Loucy (cell line): ENCODE data around the gene CDH13.

Source experiments
- H2AFZ ChIP-seq: fragments of 200-600 bp; sonication (generic); 2 replicates; pipeline ENCODE4 v1.6.0; 2016; ENCODE audit warnings: antibody characterized with exemption, mild to moderate bottlenecking, low read length, moderate library complexity
- H3F3A ChIP-seq: fragments of 200-600 bp; 2 replicates; pipeline ENCODE4 v1.6.0; 2016; ENCODE audit warnings: antibody characterized with exemption, low read depth, mild to moderate bottlenecking
- H3K27me3 ChIP-seq: fragments of 200-600 bp; sonication (generic); 2 replicates; pipeline ENCODE4 v1.6.1; 2014; ENCODE audit warnings: low read length, mild to moderate bottlenecking; ENCODE audit not compliant: insufficient read depth, poor library complexity, severe bottlenecking
- H3K36me3 ChIP-seq: fragments of 200-600 bp; sonication (generic); 2 replicates; pipeline ENCODE4 v1.6.1; 2016; ENCODE audit warnings: low read length; ENCODE audit not compliant: insufficient read depth
- H3K4me1 ChIP-seq: fragments of 200-600 bp; sonication (generic); 2 replicates; pipeline ENCODE4 v1.5.1; 2014; ENCODE audit warnings: low read length, mild to moderate bottlenecking; ENCODE audit not compliant: insufficient read depth, poor library complexity, severe bottlenecking
- H3K4me2 ChIP-seq: fragments of 200-600 bp; sonication (generic); 2 replicates; pipeline ENCODE4 v1.6.0; 2014; ENCODE audit warnings: antibody characterized with exemption, low read length, low read depth, mild to moderate bottlenecking; ENCODE audit not compliant: poor library complexity, severe bottlenecking
- H3K4me3 ChIP-seq: fragments of 200-600 bp; sonication (generic); 2 replicates; pipeline ENCODE4 v1.5.1; 2014; ENCODE audit warnings: low read length, mild to moderate bottlenecking, mixed read lengths; ENCODE audit not compliant: poor library complexity, severe bottlenecking
- H3K79me2 ChIP-seq: fragments of 200-600 bp; sonication (generic); 2 replicates; pipeline ENCODE4 v1.6.1; 2014; ENCODE audit warnings: low read length; ENCODE audit not compliant: insufficient read depth
- H3K9ac ChIP-seq: fragments of 200-600 bp; sonication (generic); 2 replicates; pipeline ENCODE4 v1.6.0; 2014; ENCODE audit warnings: mild to moderate bottlenecking, low read depth, low read length, moderate library complexity; ENCODE audit not compliant: poor library complexity, severe bottlenecking
- H3K9me2 ChIP-seq: fragments of 200-600 bp; sonication (generic); replicated peaks from 2 replicates; pipeline ENCODE4 v1.6.1; 2016; ENCODE audit warnings: low read depth, low read length, mixed read lengths
- H3K9me3 ChIP-seq: fragments of 200-600 bp; sonication (generic); 2 replicates; pipeline ENCODE4 v1.6.1; 2014; ENCODE audit warnings: mild to moderate bottlenecking, antibody characterized with exemption, low read length, low read depth; ENCODE audit not compliant: insufficient read depth
- H4K20me1 ChIP-seq: fragments of 200-600 bp; sonication (generic); 2 replicates; pipeline ENCODE4 v1.6.0; 2014; ENCODE audit warnings: antibody characterized with exemption, low read length, mild to moderate bottlenecking; ENCODE audit not compliant: insufficient read depth, poor library complexity, severe bottlenecking
- EZH2phosphoT487 ChIP-seq: fragments of 200-600 bp; IDR thresholded peaks from 2 replicates; pipeline ENCODE4 v1.6.1; 2018; ENCODE audit warnings: antibody characterized with exemption, mild to moderate bottlenecking, moderate library complexity, borderline replicate concordance
- TF ChIP-seq, protein P1 (sequence below): fragments of 200-600 bp; sonication (generic); conservative IDR thresholded peaks from 2 replicates; pipeline ENCODE4 v1.5.1; 2014; ENCODE audit warnings: mild to moderate bottlenecking, antibody characterized with exemption, low read length

The CDH13 gene

DNA sequence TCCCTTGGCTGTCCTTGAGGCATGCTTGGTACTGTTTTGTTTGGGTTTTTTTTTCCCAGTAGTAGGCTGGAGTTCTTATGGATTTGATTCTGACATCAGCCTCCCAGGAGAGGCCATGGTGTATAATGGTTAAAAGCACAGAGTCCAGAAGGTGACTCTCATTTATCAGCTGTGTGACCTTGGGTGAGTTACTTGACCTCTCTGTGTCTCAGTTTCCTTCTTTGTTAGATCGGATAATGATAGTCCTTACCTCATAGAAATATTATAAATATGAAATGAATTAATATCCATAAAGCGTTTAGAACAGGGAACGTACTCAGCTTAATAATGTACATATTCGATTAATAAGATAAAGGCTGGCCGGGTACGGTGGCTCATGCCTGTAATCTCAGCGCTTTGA lies 810.3 kb downstream of the CDH13 start:
- Histone ChIP-seq H3K36me3 (no peaks in the 10 kb centered on the region), H3K4me2 (no peak overlapping the region), H3K79me2 (no peaks in the 10 kb centered on the region), H3K9me3 (no peaks in the 10 kb centered on the region), H3K9ac (no peak overlapping the region), H4K20me1 (no peaks in the 10 kb centered on the region), H3F3A (no peaks in the 10 kb centered on the region), H3K9me2 (no peaks in the 10 kb centered on the region), H3K27me3 (no peaks in the 10 kb centered on the region), H3K4me1 (no peaks in the 10 kb centered on the region), H2AFZ (no peak overlapping the region), H3K4me3 (no peak overlapping the region)
- TF ChIP-seq, protein P1, sequence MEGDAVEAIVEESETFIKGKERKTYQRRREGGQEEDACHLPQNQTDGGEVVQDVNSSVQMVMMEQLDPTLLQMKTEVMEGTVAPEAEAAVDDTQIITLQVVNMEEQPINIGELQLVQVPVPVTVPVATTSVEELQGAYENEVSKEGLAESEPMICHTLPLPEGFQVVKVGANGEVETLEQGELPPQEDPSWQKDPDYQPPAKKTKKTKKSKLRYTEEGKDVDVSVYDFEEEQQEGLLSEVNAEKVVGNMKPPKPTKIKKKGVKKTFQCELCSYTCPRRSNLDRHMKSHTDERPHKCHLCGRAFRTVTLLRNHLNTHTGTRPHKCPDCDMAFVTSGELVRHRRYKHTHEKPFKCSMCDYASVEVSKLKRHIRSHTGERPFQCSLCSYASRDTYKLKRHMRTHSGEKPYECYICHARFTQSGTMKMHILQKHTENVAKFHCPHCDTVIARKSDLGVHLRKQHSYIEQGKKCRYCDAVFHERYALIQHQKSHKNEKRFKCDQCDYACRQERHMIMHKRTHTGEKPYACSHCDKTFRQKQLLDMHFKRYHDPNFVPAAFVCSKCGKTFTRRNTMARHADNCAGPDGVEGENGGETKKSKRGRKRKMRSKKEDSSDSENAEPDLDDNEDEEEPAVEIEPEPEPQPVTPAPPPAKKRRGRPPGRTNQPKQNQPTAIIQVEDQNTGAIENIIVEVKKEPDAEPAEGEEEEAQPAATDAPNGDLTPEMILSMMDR: no peak
- no peak for TF ChIP-seq EZH2phosphoT487

DNA sequence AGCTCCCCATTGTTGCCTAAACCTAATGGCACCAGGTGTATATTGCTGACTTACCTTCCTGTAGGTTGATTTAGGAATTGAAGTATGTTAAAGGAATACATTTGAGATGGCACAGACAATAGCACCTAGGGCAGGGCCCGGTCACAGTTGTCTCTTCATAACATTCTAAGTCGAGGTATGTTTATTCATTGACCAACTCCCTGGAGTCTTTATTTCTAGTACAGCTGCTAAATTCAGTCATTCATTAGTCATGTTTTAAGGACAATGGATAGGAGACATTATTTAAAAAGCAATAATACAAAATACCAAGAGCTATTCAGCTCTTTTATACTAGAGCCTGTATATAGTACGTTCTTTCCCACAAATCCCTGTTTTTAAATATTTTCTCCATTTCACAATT lies 811.6 kb downstream of the CDH13 start:
- H3F3A ChIP-seq: no peaks in the 10 kb centered on the region
- no peaks in the 10 kb centered on the region for H3K9me3 ChIP-seq
- no peak overlapping the region for H3K4me3 ChIP-seq
- no peak overlapping the region for H3K4me2 ChIP-seq
- no peaks in the 10 kb centered on the region for H3K36me3 ChIP-seq
- no peaks in the 10 kb centered on the region for H4K20me1 ChIP-seq
- H3K4me1 ChIP-seq: no peaks in the 10 kb centered on the region
- TF ChIP-seq, protein P1: no peak
- no peak for TF ChIP-seq EZH2phosphoT487
- no peaks in the 10 kb centered on the region for H3K79me2 ChIP-seq
- no peaks in the 10 kb centered on the region for H3K9me2 ChIP-seq
- no peak overlapping the region for H3K9ac ChIP-seq
- no peaks in the 10 kb centered on the region for H3K27me3 ChIP-seq
- H2AFZ ChIP-seq: no peak overlapping the region

GRCh38 chr16:83439412-83439811 lies 812.6 kb downstream of the CDH13 start:
- Histone ChIP-seq H3F3A (no peaks in the 10 kb centered on the region), H3K4me3 (no peak overlapping the region), H3K9me2 (no peaks in the 10 kb centered on the region), H4K20me1 (no peaks in the 10 kb centered on the region), H2AFZ (no peak overlapping the region), H3K36me3 (no peaks in the 10 kb centered on the region), H3K4me1 (no peaks in the 10 kb centered on the region), H3K79me2 (no peaks in the 10 kb centered on the region), H3K9ac (no peak overlapping the region), H3K4me2 (no peak overlapping the region), H3K9me3 (no peaks in the 10 kb centered on the region), H3K27me3 (no peaks in the 10 kb centered on the region)
- no peak for TF ChIP-seq EZH2phosphoT487
- TF ChIP-seq, protein P1: no peak
